ENCODE measurements around the gene ADAMTS9.

Gene ADAMTS9

GRCh38 chr3:64718976-64719375 is 31.2 kb upstream of the ADAMTS9 start:
- TF ChIP-seq CTCF (conservative IDR thresholded peaks at IDR 0.05; ENCODE audit: control insufficient read depth, insufficient read depth, low read depth, low read length), result no peak
- DNase-seq (ENCODE audit: low read depth), result no peak

GRCh38 chr3:64717872-64718613 is 30.2 kb upstream of the ADAMTS9 start:
- DNase-seq (ENCODE audit: low read depth), result peak; percentile 16
- no peak overlapping the region for H3K4me3 ChIP-seq (ENCODE audit: control insufficient read depth, low read depth, low read length)
- TF ChIP-seq CTCF (conservative IDR thresholded peaks at IDR 0.05; ENCODE audit: control insufficient read depth, insufficient read depth, low read depth, low read length), result peak; percentile 51

More at GRCh38 chr3:64718976-64719375, 31.2 kb upstream of the ADAMTS9 start:
- H3K4me3 ChIP-seq (ENCODE audit: control insufficient read depth, low read depth, low read length), result no peak overlapping the region

- TF ChIP-seq CTCF (conservative IDR thresholded peaks at IDR 0.05; ENCODE audit: control insufficient read depth, insufficient read depth, low read depth, low read length), result no peak
- H3K4me3 ChIP-seq (ENCODE audit: control insufficient read depth, low read depth, low read length), result no peak overlapping the region
- no peak for DNase-seq (ENCODE audit: low read depth)
These were observed 29.6 kb upstream of the ADAMTS9 start for GRCh38 chr3:64717411-64717810.

GRCh38 chr3:64716110-64716710 is 28.4 kb upstream of the ADAMTS9 start:
- TF ChIP-seq CTCF (conservative IDR thresholded peaks at IDR 0.05; ENCODE audit: control insufficient read depth, insufficient read depth, low read depth, low read length), result no peak
- H3K4me3 ChIP-seq (ENCODE audit: control insufficient read depth, low read depth, low read length), result no peak overlapping the region
- no peak for DNase-seq (ENCODE audit: low read depth)

GRCh38 chr3:64715211-64715982 is 27.6 kb upstream of the ADAMTS9 start:
- no peak for DNase-seq (ENCODE audit: low read depth)
- no peak for TF ChIP-seq CTCF (conservative IDR thresholded peaks at IDR 0.05; ENCODE audit: control insufficient read depth, insufficient read depth, low read depth, low read length)
- H3K4me3 ChIP-seq (ENCODE audit: control insufficient read depth, low read depth, low read length), result no peak overlapping the region

- no peak overlapping the region for H3K4me3 ChIP-seq (ENCODE audit: control insufficient read depth, low read depth, low read length)
- DNase-seq (ENCODE audit: low read depth), result no peak
- TF ChIP-seq CTCF (conservative IDR thresholded peaks at IDR 0.05; ENCODE audit: control insufficient read depth, insufficient read depth, low read depth, low read length), result no peak
These were observed 20.7 kb upstream of the ADAMTS9 start for GRCh38 chr3:64708456-64708855.
